ENCODE results near the gene CHI3L2.

DNA sequence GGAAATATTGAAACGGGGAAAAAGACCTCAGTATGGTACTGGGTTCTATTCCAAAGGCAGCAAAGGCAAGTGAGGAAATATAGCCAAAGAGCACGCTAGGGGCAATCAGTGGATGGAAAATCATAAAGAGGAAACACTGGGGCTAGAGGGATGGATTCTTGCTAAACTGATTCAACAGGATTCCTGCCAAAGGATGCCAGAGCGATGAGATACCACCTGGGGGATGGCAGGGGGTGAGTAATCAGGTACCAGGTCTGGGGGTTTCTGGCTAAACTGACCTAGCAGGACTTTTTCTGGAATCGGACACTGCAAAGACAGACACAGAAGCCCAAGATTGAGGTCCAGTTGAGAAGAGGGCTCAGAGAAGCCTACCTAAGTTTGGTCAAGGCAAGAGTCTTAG is 6.7 kb downstream of the CHI3L2 start:
- no peak for TF ChIP-seq POLR2AphosphoS5 (IDR thresholded peaks at IDR 0.05)
- TF ChIP-seq, protein P1, sequence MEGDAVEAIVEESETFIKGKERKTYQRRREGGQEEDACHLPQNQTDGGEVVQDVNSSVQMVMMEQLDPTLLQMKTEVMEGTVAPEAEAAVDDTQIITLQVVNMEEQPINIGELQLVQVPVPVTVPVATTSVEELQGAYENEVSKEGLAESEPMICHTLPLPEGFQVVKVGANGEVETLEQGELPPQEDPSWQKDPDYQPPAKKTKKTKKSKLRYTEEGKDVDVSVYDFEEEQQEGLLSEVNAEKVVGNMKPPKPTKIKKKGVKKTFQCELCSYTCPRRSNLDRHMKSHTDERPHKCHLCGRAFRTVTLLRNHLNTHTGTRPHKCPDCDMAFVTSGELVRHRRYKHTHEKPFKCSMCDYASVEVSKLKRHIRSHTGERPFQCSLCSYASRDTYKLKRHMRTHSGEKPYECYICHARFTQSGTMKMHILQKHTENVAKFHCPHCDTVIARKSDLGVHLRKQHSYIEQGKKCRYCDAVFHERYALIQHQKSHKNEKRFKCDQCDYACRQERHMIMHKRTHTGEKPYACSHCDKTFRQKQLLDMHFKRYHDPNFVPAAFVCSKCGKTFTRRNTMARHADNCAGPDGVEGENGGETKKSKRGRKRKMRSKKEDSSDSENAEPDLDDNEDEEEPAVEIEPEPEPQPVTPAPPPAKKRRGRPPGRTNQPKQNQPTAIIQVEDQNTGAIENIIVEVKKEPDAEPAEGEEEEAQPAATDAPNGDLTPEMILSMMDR (IDR thresholded peaks at IDR 0.05 in 8 of 11, conservative IDR thresholded peaks at IDR 0.05 in 3 of 11) = no peak
- no peak for TF ChIP-seq POLR2A (IDR thresholded peaks at IDR 0.05)

Measured in spleen (tissue), 7 donors.